DMS114 treated with DMSO at 0.1 percent for 48 hours (cell line): ENCODE results near the gene LTB.
"Not testable (repeated sequence)": the region's sequence is repeated elsewhere in the genome, so short reads cannot be mapped to it uniquely, and the experiment has no call there.

Experiments used
- DNase-seq: peaks from one replicate; lab custom pipeline; 2025; ENCODE audit not compliant: unreplicated experiment; lab: John Stamatoyannopoulos, UW

Gene LTB

DNA sequence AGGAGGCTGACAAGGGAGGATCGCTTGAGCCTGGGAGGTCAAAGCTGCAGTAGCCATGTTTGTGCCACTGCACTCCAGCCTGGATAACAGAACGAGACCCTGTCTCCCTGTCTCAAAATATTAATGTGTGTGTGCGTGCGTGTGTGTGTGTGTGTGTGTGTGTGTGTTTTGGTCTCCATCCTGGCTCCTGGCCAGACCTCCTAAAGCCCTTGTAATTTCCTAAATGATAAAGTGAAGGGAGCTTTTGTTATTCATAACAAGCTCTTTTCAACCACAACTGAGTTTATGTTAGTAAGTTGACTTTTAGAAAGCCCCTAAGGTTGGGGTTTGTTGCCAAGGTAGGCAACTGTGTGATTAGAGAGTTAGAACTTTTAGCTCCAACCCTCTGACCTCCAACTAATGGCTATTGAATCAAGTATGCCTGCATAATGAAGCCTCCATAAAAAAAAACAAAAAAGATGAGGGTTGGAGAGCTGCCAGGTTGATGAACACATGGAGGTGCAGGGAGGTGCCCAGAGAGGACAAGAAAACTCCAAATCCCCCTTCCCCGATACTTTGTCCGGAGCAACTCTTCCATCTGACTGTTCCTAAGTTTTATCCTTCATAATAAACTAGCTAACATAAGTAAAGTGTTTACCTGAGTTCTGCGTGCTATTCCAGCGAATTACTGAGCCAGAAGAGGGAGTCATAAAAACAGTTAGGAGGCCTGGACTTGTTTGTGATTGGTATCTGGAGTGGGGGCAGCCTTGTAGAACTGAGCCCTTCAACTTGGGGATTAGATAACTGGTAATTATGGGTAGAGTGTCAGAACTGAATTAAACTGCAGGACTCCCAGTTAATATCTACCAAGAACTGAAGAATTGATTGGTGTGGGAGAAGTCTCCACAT lies 27.5 kb upstream of the LTB start:
- no peak for DNase-seq

GRCh38 chr6:31607317-31607716 lies 25.1 kb upstream of the LTB start:
- no peak for DNase-seq

- peak; percentile 63 for DNase-seq
Observed at GRCh38 chr6:31597006-31597405, 14.8 kb upstream of the LTB start.

GRCh38 chr6:31592396-31592771 lies 10.2 kb upstream of the LTB start:
- no peak for DNase-seq

DNA sequence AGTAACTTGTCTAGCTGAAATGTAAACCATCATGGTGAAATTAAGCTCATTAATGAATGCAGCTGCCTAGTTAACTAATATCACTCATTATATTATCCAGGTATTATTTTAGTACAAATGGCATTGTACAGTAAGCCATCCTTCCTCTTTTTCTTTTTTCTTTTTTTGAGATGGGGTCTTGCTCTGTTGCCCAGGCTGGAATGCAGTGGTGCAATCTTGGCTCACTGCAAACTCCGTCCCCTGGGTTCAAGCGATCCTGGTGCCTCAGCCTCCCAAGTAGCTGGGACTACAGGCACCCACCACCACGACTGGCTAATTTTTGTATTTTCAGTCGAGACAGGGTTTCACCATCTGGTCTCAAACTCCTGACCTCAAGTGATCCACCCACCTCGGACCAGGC lies 8.5 kb upstream of the LTB start:
- DNase-seq: not testable (repeated sequence)

DNA sequence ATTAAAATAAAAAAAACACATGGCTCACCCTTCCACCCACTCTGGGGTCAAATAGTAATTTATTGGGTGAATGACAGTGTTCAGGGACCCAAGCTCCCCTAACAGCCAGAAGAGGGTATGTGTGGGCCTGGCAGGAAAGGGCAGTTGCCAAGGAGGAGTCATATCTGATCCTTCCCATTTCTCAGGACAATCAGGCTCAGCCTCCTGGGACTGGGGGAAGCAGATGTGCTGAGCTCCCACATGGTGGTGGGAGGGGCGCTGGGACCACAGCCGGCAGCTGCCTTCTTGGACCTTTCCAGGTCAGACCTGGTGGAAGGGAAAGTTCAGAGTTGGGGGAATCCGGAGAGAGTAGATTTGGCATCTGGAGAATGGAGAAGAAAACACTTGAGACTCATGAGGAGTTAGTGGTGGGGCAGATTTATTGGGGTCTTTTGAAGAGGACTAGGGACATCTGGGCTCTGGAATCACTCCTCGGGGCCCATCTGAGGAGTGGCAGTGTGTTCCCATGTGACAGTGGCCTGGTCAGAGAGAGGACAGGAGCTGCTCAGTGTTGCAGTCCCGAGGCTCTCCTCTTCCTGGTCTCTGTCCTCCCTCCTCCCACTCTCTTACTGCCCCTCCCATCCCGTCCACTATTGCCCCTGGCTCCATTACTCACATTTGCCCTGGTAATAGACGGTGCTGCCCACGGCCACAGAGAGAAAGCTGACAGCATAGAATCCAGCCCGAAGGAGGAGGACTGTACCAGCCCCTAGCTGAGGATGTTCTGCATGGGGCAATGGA lies 6.8 kb upstream of the LTB start:
- no peak for DNase-seq

GRCh38 chr6:31587791-31588777 lies 5.9 kb upstream of the LTB start:
- no peak for DNase-seq

DNA sequence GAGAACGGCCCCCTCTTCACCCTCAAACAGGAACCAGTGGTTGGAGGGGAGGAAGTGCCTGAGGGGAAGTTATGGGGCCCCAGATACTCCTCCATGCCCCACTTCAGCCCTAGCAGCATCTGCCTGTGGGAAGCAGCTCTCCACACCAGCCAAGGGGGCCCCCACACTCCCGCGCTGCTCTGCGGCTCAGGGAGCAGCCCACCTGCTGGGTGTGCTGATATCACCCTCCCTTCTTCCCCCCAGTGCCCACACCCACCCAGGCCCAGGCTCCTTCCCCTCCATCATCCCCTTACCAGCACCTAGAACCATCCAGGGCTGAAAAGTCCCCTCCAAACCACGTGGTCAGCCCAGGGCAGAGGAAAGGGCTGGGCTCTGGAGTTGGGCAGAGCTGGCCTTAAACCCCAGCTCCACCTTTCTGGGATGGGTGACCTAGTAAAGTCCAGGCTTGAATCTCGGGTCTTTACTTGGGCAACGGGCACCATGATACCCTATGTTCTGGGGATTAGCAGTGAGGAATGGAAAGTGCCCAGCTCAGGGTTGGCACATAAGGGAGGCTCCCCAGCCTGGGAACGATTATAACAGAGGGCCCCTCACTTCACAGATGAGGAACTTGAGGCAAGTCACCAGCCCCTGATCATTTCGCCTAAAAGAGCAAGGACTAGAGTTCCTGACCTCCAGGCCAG lies 4.5 kb upstream of the LTB start:
- DNase-seq: no peak

DNA sequence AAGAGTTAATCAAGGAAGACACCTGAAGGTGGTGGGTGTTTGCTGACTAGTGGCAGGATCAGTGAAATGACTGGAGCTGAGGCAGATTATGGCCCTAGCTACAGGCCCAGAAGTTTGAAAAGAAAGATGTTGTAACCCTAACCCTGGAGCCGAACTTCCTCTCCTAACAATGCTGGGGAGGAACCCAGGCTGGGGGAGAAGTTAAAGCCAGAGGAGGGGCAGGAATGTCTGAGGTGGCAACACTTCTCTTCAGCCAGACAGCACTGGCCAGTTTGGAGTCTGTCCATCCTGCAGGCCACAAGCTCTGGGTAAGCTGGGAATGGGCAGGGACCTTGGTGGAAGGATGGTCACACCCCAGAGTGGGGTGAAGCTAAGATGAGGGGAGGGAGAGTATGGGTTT lies 3.8 kb upstream of the LTB start, which contains the start of gene LST1:
TSS of gene LST1 (plus strand) at position 270 of the 400 bp plus-strand sequence. CDS start 1,023 bp downstream, outside the sequence.
- no peak for DNase-seq

DNA sequence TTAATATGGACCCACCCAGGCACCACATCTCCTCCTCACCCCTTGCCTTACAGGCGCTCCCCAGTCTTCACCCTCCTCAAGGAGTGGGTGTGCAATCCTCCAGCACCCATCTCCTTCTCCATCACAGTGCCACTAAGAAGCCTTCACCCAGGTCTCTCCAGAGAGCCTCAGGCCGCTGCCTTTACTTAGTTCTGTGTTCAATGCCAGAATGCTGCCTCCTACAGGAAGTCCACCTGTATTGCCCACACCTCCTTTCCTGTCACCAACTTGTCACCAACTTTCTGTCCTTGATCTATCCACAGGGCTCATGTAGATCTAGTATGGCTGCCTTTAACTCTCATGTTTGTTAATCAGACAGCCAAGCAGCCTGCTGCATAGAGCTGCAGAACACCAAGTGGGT lies 3.3 kb upstream of the LTB start:
- DNase-seq: no peak

DNA sequence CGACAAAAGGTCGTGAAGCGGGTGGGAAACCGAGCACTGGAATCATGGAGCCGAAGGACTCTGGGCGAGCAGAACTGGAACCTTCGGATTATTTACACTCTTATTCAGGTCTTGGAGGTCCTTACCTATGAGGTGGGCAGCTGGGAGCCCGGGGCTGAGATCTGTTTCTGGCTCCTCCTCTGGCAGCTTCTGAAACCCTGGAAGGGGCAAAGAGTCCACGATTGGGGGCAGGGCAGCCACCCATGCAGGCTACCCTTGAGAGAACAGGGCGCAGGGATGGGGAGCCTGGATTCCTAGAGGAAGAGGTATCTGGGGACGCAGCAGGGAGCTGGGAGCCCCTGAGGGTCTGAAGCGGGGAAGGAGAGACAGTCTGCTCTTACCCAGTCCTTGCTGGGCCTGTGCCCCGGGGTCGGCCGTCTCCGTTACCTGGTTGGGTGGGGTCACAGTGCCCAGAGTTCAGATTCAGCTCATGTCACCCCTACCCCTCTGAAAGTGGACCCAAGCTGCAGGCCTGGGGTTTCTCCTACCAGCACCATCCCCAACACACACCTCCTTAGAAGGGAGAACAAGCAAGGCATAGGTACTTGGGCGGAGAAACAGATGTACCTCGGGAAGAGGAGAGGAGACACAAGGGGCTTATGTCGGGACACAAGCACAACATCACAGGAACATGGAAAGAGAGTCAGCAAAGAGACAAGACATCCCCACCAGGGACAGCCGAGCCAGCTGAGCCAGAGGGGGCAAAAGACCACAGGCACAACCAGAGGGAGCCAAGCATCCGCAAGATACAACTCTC lies 592 bp downstream of the LTB start:
- DNase-seq: no peak

GRCh38 chr6:31580807-31581433 lies 1.3 kb downstream of the LTB start:
- peak; percentile 85 for DNase-seq

GRCh38 chr6:31580438-31580740 lies 1.8 kb downstream of the LTB start:
- DNase-seq: no peak

DNA sequence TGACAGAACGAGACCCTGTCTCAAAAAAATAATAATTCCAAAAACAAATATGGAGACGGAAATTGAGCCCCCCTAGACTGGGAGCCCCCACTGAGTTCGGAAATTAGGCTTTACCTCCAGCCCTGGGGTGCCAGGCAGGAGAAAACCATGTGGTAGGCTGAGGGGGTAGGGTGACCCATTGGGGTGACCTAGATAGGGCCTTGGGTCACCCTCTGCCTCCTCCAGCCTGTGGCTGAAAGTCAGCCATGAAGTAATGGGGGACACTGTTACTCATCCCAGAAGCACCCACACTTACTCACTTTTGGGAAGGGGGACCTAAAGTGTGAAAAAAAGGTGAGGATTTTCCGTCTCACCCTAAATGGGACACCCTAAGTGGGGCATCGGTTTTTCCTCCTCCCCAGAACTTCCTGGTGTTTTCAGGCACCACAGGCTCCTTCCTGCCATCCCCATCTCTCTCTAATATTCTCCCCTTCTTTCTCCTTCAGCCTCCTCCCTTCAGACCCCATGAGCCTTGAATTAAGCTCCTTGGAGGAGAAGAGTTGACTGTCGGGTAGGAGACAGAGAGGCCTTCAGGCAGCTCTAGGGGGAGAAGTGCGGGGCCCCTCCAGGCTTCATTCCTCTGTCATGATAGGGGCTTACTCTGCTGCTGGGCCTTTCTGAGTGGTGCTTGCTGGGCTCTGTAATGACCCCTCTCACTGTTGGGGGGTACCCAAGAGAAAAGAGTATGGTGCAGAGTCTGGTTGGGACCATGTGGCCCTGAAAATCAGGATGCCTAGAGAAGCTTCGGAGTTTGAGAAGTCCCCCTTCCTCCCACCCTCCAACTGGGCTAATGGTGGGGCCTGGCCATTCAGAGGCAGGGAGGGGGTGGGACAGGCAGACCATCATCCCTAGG lies 2.4 kb downstream of the LTB start:
- no peak for DNase-seq

- no peak for DNase-seq
Observed at GRCh38 chr6:31579119-31579505, 3.1 kb downstream of the LTB start.

DNA sequence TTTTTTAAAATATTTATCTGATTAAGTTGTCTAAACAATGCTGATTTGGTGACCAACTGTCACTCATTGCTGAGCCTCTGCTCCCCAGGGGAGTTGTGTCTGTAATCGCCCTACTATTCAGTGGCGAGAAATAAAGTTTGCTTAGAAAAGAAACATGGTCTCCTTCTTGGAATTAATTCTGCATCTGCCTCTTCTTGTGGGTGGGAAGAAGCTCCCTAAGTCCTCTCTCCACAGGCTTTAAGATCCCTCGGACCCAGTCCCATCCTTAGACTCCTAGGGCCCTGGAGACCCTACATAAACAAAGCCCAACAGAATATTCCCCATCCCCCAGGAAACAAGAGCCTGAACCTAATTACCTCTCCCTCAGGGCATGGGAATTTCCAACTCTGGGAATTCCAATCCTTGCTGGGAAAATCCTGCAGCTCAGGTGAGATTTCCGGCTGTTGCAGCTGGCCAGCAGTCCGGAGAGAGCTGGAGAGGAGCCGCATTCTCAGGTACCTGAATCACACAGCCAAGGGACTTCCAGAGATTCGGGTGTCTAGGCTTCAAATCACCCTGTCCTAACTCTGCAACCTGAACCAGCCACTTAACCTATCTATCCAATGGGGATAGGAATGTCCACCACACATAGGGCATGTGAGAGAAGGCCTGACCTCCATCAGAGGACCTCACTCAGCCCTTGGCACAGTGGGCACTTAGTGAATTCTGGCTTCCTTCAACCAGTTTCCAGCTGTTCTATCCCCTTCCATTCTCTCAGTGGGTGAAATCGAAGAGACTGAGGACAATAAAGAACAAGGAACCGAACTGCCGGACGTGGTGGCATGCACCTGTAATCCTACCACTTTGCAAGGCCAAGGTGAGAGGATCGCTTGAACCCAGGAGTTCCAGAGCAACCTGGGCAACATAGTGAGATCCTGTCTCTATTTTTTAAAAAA lies 3.8 kb downstream of the LTB start:
- DNase-seq: no peak

- DNase-seq: no peak
Observed at GRCh38 chr6:31577579-31577966, 4.7 kb downstream of the LTB start.
